Ramos (cell line): ENCODE measurements around the gene DNM3.

Experiments used
- in situ Hi-C: fragments of 300-500 bp; cut with MboI; formaldehyde crosslinking; loops from one replicate; pipeline ENCODE4 v1.14.3; 2022; ENCODE audit warnings: low sequenced_read_pairs; ENCODE audit not compliant: unreplicated experiment

Gene DNM3

DNA sequence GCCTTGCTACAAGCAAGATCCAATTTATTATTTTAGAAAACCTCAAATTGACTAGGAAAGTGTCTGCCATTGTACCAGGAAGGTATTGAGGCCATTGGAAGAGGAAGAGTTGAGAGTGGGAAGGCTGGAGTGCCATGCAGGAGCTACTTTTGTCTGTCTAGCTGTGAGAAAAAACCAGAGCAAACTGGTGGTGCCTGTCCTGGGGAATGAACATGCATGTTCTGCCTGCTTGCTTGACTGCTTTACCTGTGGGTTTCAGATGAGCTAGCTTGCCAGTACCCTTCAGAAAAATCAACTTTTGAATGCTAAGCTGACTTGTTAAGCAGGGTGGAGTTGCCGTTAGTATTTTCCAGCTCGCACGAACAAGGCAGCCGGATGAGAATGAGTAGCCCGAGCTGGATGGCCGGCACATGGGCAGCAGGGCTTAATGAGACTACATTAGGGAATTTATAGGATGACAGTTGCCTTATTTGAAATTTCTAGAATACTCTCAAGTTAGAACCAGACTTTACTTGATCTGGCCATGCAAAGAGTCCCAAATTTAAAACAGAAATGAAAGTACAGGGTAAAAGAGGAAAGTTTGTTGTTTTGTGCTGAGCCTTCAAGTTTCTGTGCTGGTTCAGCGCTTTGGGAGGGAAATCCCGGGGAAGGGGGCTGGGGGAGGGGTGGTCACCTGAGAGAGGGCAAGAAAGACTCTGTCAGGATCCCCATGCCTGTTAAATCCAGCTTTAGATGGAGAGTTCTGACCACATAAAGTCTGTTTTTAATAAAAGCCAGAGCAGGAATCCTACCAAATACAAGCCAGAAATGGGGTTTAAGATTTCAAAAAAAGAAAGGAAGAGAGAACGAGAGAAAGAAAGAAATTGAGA is 549.6 kb downstream of the DNM3 start:
- in situ Hi-C loops = loop anchor here (25.0 kb wide), 1 partner anchor 604 kb away; the partner anchor contains the start of gene METTL13

- in situ Hi-C loops = loop anchor here (25.0 kb wide), 1 partner anchor 605 kb away; the partner anchor contains the start of gene METTL13
Measured at GRCh38 chr1:172391976-172392375, 550.7 kb downstream of the DNM3 start.

- in situ Hi-C loops = loop anchor here (25.0 kb wide), 1 partner anchor 606 kb away; the partner anchor contains the start of gene METTL13
Measured at GRCh38 chr1:172393354-172393753, 552.1 kb downstream of the DNM3 start.

DNA sequence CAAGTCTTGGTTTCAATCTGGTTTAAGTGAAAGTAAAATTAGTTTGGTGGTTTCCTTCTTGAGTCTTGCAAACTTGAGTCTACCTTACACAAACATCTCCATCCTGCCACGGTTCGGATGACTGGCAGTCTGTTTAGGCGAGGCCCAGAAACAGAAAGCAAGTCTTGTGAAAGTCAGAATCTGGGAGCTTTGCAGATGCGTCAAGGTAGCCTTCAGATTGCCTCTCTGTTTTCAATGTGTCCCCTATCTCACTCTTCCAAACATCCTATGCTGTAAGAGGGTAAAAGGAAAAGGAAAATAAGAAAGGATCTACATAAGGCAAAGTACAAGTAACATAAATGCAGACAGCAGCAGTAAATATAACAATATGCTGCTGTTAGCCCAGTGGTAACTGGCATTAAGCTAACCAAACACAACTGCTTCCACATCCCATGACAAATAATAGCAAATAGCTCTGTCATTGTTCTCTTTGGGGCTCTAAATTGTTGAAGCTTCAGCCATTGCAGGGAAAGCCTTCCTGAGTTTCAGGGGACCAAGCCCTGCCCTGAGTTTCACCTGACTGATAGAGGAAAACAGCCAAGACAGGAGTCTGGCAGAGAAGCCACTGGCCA is 552.9 kb downstream of the DNM3 start:
- in situ Hi-C loops = loop anchor here (25.0 kb wide), 1 partner anchor 607 kb away; the partner anchor contains the start of gene METTL13

- in situ Hi-C loops = loop anchor here (25.0 kb wide), 1 partner anchor 608 kb away; the partner anchor contains the start of gene METTL13
Measured at GRCh38 chr1:172394811-172395210, 553.5 kb downstream of the DNM3 start.

DNA sequence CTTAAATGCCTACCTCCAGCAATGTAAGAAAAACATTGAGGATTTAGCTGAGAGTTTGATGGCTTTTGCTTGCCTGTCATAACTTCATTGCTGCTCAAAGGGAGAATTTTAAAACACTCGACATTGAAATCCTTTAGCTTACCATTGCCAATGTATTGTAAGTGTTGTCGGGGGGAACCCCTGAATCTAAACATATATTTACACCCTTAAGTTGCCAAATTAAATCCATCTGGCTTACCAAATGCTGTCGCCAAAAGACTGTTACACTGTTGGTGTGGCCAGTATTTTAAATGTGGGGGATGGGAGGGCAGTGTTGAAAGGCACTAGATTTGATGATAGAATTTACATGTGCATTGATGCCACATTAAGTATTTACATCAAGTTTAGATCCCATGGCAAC is 554.3 kb downstream of the DNM3 start:
- in situ Hi-C loops = loop anchor here (25.0 kb wide), 1 partner anchor 608 kb away; the partner anchor contains the start of gene METTL13

GRCh38 chr1:172397221-172397620 is 555.9 kb downstream of the DNM3 start:
- in situ Hi-C loops = loop anchor here (25.0 kb wide), 1 partner anchor 610 kb away; the partner anchor contains the start of gene METTL13

DNA sequence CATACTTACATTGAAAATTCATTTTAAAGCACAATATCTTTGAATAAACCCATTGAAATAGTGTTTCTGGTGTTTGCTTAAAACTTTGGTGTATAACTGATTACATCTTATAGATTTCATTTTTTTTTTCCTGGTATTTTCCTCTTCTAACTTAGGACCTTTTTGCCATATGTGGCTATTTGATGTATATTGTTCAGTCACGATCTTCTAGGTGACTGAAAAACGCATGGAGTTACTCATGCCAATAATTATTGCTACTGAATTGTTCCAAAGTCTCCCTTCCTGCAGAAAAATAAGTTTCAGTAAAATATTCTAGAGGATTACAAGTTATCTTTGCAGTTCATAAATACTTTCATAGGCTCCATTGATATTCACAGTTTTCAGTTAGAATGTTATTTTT is 556.3 kb downstream of the DNM3 start:
- in situ Hi-C loops = loop anchor here (25.0 kb wide), 1 partner anchor 610 kb away; the partner anchor contains the start of gene METTL13

- in situ Hi-C loops = loop anchor here (25.0 kb wide), 1 partner anchor 611 kb away; the partner anchor contains the start of gene METTL13
Measured at GRCh38 chr1:172398193-172398592, 556.9 kb downstream of the DNM3 start.

- in situ Hi-C loops = loop anchor here (25.0 kb wide), 1 partner anchor 612 kb away; the partner anchor contains the start of gene METTL13
Measured at GRCh38 chr1:172398970-172399755, 557.9 kb downstream of the DNM3 start.

DNA sequence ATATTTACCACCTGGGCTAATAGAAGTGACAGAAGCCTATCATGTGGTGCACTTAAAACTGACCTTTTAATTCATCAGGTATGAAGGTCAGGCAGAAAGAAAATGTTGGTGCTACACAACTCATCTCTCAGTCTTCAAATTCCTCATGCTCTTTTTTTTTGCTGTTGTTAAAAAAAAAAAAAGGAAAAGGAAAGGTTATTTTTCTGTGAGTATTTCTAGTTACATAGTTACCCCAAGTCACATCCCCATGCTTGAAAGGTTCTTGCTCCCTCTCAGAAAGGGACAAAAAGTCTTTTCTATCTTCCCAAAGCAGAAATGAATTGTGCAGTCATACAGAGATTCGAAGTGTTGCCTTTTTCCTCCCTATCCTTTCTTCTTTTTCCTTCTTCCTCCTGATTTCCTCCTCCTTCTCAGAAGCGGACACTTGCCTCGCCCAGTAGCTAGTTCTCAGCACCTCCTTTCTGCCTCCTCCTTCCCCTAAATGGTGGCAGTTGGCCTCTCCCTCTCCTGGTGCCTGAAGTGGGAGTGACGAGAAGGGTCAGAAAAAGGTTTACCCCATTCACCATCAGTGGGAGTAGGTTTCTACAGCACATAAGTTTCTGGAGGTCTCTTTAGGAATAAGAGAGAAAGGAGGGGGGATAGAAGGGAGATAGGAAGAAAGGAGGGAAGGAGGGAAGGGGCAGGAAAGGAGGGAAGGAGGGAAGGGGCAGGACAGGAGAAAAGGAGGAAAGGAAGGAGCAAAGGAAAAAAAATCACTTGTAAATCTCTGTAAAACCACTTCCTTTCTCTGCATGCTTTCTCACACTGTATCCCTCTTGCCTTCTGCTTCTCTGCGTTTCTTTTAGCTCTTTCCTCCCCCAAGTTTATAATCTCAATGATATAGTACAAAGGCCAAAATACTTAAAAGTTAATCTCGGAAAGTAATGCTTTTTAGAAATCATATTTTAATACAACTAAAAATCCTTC is 558.7 kb downstream of the DNM3 start:
- in situ Hi-C loops = loop anchor here (25.0 kb wide), 3 partner anchors 263 to 613 kb away; partner anchors contain the start of gene METTL13

- in situ Hi-C loops = loop anchor here (25.0 kb wide), 2 partner anchors 263 to 388 kb away; no protein-coding TSS in a partner anchor
Measured at GRCh38 chr1:172400722-172401105, 559.4 kb downstream of the DNM3 start.

DNA sequence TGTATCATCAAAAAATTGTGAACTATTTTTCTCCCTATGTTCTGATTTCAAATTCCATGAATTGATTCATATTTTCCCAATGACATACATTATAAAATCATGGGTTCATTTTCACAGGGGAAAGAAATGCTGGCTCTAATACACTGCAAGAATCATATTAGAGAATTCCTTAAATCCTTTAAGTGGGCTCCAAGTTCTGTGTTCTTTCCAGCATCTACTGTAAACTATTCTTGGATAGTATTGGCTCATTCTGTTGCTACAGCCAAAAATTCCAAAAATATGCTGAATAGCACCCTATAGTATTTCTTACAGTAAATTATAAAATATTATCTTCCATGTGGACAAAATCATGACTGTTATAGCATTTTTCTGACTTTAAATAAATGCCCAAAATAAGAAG is 560.2 kb downstream of the DNM3 start:
- in situ Hi-C loops = loop anchor here (25.0 kb wide), 2 partner anchors 264 to 389 kb away; no protein-coding TSS in a partner anchor

DNA sequence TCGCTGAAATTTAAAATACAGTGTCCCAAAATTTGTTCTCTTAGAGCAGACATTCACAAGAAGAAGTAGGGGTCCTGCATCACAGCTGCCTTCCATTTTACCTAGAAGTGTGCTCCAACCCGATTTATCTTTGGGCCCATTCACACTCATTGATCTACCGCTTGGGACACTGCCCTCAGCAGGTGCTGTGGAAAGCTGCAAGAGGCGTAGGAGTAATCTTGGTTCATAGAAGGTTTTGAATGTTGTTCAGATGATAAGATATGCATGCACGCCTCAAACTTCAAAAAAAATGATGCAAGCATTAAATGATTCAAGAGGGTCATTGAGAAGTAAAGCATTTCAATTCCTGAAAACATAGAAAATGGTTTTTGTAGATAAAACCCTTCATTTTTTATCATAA is 560.6 kb downstream of the DNM3 start:
- in situ Hi-C loops = loop anchor here (25.0 kb wide), 2 partner anchors 265 to 390 kb away; no protein-coding TSS in a partner anchor

- in situ Hi-C loops = loop anchor here (25.0 kb wide), 2 partner anchors 266 to 391 kb away; no protein-coding TSS in a partner anchor
Measured at GRCh38 chr1:172402878-172403569, 561.7 kb downstream of the DNM3 start.

GRCh38 chr1:172404121-172404520 is 562.8 kb downstream of the DNM3 start:
- in situ Hi-C loops = loop anchor here (25.0 kb wide), 2 partner anchors 267 to 392 kb away; no protein-coding TSS in a partner anchor

- in situ Hi-C loops = loop anchor here (25.0 kb wide), 2 partner anchors 269 to 394 kb away; no protein-coding TSS in a partner anchor
Measured at GRCh38 chr1:172405912-172406311, 564.6 kb downstream of the DNM3 start.

- in situ Hi-C loops = loop anchor here (25.0 kb wide), 2 partner anchors 270 to 395 kb away; no protein-coding TSS in a partner anchor
Measured at GRCh38 chr1:172406968-172407367, 565.7 kb downstream of the DNM3 start.
